GM18526 (cell line): ENCODE data around the gene ABAT.

Source experiments
- POLR2A ChIP-seq: IDR thresholded peaks from 3 replicates; pipeline ENCODE4 v1.6.1; 2011; ENCODE audit not compliant: insufficient read length; ENCODE audit errors: extremely low read depth

The ABAT gene

GRCh38 chr16:8822403-8822802 lies 148.0 kb downstream of the ABAT start:
- TF ChIP-seq POLR2A: no peak

- TF ChIP-seq POLR2A: no peak
Observed at GRCh38 chr16:8826278-8826879, 152.0 kb downstream of the ABAT start.

GRCh38 chr16:8828541-8829165 lies 154.2 kb downstream of the ABAT start:
- TF ChIP-seq POLR2A: no peak

- TF ChIP-seq POLR2A: no peak
Observed at GRCh38 chr16:8831450-8831849, 157.0 kb downstream of the ABAT start.

GRCh38 chr16:8831871-8832716 lies 157.7 kb downstream of the ABAT start:
- TF ChIP-seq POLR2A: no peak

- no peak for TF ChIP-seq POLR2A
Observed at GRCh38 chr16:8832717-8833105, 158.3 kb downstream of the ABAT start.
